Measurements from ENCODE around the gene PDIA5. TPM values are rescaled to one million over a fixed set of nuclear protein-coding genes. Genes with fewer than 3 reads are reported as not detected.
A peak's percentile ranks its signal among the peaks of the same experiment; 100 is the strongest.

The PDIA5 gene
- total RNA-seq, 1 experiment from 2014 or later, result 24.3 TPM

DNA sequence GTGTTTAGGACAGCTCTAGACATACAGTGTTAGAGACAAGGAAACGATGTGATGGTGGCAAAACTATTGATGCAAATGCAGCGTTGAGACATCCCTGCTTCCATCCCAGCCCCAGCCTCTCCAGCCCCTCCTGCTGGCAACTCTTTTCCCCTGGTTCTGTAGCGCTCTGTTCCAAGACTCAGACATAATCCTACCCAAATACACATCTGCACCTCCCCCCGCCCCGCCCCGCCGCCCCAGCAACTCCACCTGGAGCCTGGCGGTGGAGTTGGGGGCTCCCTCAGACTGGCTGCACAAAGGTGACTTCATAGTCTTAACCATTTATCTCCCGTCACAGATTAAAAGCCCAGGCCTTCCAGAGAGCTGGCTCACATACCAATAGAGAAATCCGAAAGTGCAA lies 127.7 kb downstream of the PDIA5 start:
- Histone ChIP-seq H2BK120ac (ENCODE audit: low read depth, low read length, poor library complexity, severe bottlenecking) (no peak overlapping the region), H3K27ac (ENCODE audit: insufficient read length, low read depth, low read length) (no peak overlapping the region), H3K23me2 (ENCODE audit: insufficient read length, low read depth, low read length, poor library complexity, severe bottlenecking) (no peaks in the 10 kb centered on the region), H2AK5ac (ENCODE audit: insufficient read length, low read length) (no peak overlapping the region), H4K8ac (replicated peaks; ENCODE audit: insufficient read length, low read depth, low read length) (no peak overlapping the region), H2BK5ac (ENCODE audit: insufficient read length, low read length) (no peak overlapping the region), H3K27me3 (ENCODE audit: insufficient read depth, low read length) (no peaks in the 10 kb centered on the region), H4K91ac (ENCODE audit: insufficient read length, low read depth, low read length) (no peak overlapping the region), H3K56ac (ENCODE audit: insufficient read length, low read depth, low read length) (no peak overlapping the region), H2AFZ (ENCODE audit: low read length) (no peak overlapping the region), H3K79me2 (ENCODE audit: insufficient read depth, low read length) (no peaks in the 10 kb centered on the region), H3K4ac (ENCODE audit: low read depth, low read length) (no peak overlapping the region), H3T11ph (ENCODE audit: low read length) (no peak overlapping the region), H3K9me3 (ENCODE audit: control insufficient read depth, low read depth, low read length) (no peaks in the 10 kb centered on the region), H4K5ac (ENCODE audit: insufficient read length, low read depth, low read length) (no peak overlapping the region), H3K9ac (ENCODE audit: extremely low read depth, insufficient read length, low read length) (no peak overlapping the region), H3K79me1 (ENCODE audit: insufficient read depth, low read depth, low read length, poor library complexity, severe bottlenecking) (no peaks in the 10 kb centered on the region), H3K18ac (ENCODE audit: insufficient read length, low read depth, low read length) (no peak overlapping the region), H4K20me1 (ENCODE audit: control insufficient read depth, insufficient read depth, insufficient read length) (no peaks in the 10 kb centered on the region), H2BK20ac (ENCODE audit: low read depth, low read length, poor library complexity, severe bottlenecking) (no peak overlapping the region), H3K4me2 (ENCODE audit: insufficient read depth, insufficient read length, low read length) (no peak overlapping the region), H3K14ac (ENCODE audit: insufficient read depth, low read length) (no peak overlapping the region), H3K4me1 (ENCODE audit: insufficient read depth, low read length) (no peaks in the 10 kb centered on the region), H2BK15ac (ENCODE audit: low read depth, low read length) (no peak overlapping the region), H3K23ac (ENCODE audit: insufficient read length, low read depth, low read length) (no peak overlapping the region), H2BK12ac (ENCODE audit: insufficient read length, low read depth, low read length) (no peak overlapping the region)
- H3K9me3 Mint-ChIP-seq, result peaks cover 7% of the 10 kb centered on the region in 2 experiments; a peak in 4 of 5 replicates
- peak overlapping the region in 2 of 3 experiments; percentile 2 to 23; a peak in 1 of 7 replicates for H3K27ac Mint-ChIP-seq
- peaks cover 20 to 21% of the 10 kb centered on the region in 2 experiments for H3K4me1 Mint-ChIP-seq
- TF ChIP-seq, protein P1, sequence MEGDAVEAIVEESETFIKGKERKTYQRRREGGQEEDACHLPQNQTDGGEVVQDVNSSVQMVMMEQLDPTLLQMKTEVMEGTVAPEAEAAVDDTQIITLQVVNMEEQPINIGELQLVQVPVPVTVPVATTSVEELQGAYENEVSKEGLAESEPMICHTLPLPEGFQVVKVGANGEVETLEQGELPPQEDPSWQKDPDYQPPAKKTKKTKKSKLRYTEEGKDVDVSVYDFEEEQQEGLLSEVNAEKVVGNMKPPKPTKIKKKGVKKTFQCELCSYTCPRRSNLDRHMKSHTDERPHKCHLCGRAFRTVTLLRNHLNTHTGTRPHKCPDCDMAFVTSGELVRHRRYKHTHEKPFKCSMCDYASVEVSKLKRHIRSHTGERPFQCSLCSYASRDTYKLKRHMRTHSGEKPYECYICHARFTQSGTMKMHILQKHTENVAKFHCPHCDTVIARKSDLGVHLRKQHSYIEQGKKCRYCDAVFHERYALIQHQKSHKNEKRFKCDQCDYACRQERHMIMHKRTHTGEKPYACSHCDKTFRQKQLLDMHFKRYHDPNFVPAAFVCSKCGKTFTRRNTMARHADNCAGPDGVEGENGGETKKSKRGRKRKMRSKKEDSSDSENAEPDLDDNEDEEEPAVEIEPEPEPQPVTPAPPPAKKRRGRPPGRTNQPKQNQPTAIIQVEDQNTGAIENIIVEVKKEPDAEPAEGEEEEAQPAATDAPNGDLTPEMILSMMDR (conservative IDR thresholded peaks at IDR 0.05), result peak; percentile 75
- no CpG with 5 or more reads among the region's 10 CpGs for WGBS (ENCODE audit: extremely low coverage, insufficient read length, low lambda C conversion rate)
- peak overlapping the region; percentile 3 to 49; a peak in 2 of 5 replicates for H3K4me3 Mint-ChIP-seq
- DNase-seq, result peak; percentile 94
- H3K36me3 Mint-ChIP-seq (ENCODE audit: insufficient read depth in 1 of 3, low read depth in 3 of 3), result peaks cover 0 to 6% (median 5%) of the 10 kb centered on the region in 3 experiments; a peak in 3 of 7 replicates
- no peaks in the 10 kb centered on the region for H3K27me3 Mint-ChIP-seq (ENCODE audit: low read depth)

Data from H9 (cell line).